ENCODE data around the gene ELP4.

The ELP4 gene

GRCh38 chr11:31813391-31814175 is 304.0 kb downstream of the ELP4 start:
- in situ Hi-C loops (cut with HindIII; ENCODE audit: low sequenced_read_pairs): no loop called here
- peak overlapping the region; percentile 9 for H3K4me3 ChIP-seq (ENCODE audit: low read depth, low read length)
- no peak for DNase-seq (ENCODE audit: low read depth, low spot score)

DNA sequence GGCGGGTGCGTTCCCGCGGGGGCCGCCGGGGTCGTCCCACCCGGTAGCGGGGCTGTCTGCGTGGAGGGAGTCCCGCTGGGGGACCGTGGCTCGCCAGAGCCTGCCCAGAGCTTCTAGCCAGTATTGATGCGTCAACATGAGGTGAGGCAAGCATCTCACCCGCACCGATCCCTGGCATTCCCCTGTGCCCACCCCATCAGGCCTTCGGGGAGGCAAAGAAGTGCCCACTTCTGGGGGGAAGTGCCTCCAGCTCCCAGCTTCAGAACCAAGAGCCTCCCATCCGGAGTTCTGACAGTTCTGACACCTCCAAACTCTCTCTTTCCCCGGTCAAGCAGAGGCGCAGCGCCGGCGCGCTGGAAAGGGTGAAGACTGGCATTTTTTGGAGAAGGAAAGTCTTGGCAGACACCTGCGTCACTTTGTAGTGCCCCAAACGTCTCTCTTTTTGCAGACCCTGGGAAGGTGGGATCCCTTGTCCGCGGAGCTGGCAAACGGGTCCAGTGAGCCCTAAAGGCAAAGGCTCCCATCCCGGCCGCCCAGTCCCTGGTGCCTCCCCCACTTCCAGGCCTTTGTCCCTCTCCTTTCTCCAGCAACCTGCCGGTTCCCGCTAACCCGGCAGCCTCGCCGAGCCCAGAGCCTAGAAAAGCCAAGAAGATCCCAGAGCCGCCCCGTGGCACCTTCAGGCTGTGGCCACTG is 304.8 kb downstream of the ELP4 start:
- no peak for DNase-seq (ENCODE audit: low read depth, low spot score)
- no peak overlapping the region for H3K4me3 ChIP-seq (ENCODE audit: low read depth, low read length)
- in situ Hi-C loops (cut with HindIII; ENCODE audit: low sequenced_read_pairs): no loop called here
- TF ChIP-seq, protein P1, sequence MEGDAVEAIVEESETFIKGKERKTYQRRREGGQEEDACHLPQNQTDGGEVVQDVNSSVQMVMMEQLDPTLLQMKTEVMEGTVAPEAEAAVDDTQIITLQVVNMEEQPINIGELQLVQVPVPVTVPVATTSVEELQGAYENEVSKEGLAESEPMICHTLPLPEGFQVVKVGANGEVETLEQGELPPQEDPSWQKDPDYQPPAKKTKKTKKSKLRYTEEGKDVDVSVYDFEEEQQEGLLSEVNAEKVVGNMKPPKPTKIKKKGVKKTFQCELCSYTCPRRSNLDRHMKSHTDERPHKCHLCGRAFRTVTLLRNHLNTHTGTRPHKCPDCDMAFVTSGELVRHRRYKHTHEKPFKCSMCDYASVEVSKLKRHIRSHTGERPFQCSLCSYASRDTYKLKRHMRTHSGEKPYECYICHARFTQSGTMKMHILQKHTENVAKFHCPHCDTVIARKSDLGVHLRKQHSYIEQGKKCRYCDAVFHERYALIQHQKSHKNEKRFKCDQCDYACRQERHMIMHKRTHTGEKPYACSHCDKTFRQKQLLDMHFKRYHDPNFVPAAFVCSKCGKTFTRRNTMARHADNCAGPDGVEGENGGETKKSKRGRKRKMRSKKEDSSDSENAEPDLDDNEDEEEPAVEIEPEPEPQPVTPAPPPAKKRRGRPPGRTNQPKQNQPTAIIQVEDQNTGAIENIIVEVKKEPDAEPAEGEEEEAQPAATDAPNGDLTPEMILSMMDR (IDR thresholded peaks at IDR 0.05; ENCODE audit: low read depth, low read length): no peak

More at GRCh38 chr11:31813391-31814175, 304.0 kb downstream of the ELP4 start:
- TF ChIP-seq, protein P1 (IDR thresholded peaks at IDR 0.05; ENCODE audit: low read depth, low read length): no peak

GRCh38 chr11:31815711-31816467 is 306.3 kb downstream of the ELP4 start:
- peak overlapping the region; percentile 35 for H3K4me3 ChIP-seq (ENCODE audit: low read depth, low read length)
- DNase-seq (ENCODE audit: low read depth, low spot score): no peak

GRCh38 chr11:31816468-31817053 is 307.0 kb downstream of the ELP4 start:
- peak overlapping the region; percentile 35 for H3K4me3 ChIP-seq (ENCODE audit: low read depth, low read length)
- TF ChIP-seq, protein P1 (IDR thresholded peaks at IDR 0.05; ENCODE audit: low read depth, low read length): no peak
- no peak for DNase-seq (ENCODE audit: low read depth, low spot score)
- in situ Hi-C loops (cut with HindIII; ENCODE audit: low sequenced_read_pairs): no loop called here

More at GRCh38 chr11:31815711-31816467, 306.3 kb downstream of the ELP4 start:
- in situ Hi-C loops (cut with HindIII; ENCODE audit: low sequenced_read_pairs): no loop called here
- TF ChIP-seq, protein P1 (IDR thresholded peaks at IDR 0.05; ENCODE audit: low read depth, low read length): no peak

DNA sequence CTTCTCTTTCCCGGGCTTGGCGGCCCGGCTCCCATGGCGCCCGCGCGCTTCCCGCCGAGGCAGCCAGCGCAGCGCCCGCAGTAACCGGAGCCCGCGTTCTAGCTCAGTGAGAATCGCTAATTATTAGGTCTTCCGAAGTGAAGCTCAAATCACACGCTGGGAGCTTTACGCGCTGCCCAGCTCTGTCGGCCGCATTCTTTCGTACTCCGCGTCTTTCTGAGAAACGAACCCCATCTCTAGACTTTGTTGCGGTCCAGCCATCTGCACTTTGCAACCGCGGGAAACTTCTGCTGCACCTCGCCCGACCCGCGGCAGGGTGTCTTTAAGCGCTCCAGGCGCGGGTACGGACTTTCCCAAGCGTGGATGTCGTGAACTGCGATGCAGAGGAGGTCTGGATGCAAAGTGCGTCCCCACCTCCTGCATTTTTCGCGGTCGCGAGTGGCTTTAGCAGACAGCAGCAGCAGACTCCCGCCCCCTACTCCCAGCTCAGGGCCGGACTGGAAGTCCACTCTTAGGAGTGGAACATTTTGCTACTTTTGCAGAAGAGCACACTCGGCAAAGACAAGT is 307.6 kb downstream of the ELP4 start:
- TF ChIP-seq, protein P1 (IDR thresholded peaks at IDR 0.05; ENCODE audit: low read depth, low read length): no peak
- DNase-seq (ENCODE audit: low read depth, low spot score): no peak
- peak overlapping the region; percentile 35 for H3K4me3 ChIP-seq (ENCODE audit: low read depth, low read length)
- in situ Hi-C loops (cut with HindIII; ENCODE audit: low sequenced_read_pairs): no loop called here
